Astrocyte (in vitro differentiated cells and primary cell): ENCODE results near the gene NAV2.

ENCODE experiments used
- CTCF ChIP-seq: IDR thresholded peaks from 2 replicates; pipeline ENCODE4 v1.5.1; 2011; ENCODE audit warnings: low read depth, mild to moderate bottlenecking, inconsistent platforms, low read length, moderate library complexity; ENCODE audit not compliant: insufficient read depth
- EZH2 ChIP-seq: IDR thresholded peaks from 2 replicates; pipeline ENCODE4 v1.6.1; 2012; ENCODE audit warnings: mild to moderate bottlenecking, low read length, inconsistent platforms; ENCODE audit not compliant: insufficient read depth

- TF ChIP-seq CTCF, result no peak
- TF ChIP-seq EZH2, result no peak
These were observed 376.0 kb downstream of the NAV2 start for GRCh38 chr11:20088397-20089225.
